CD4-positive, alpha-beta T cell treated with Interleukin-17A for 1 hour (primary cell): ENCODE results near the gene PSMB3.
A peak's percentile ranks its signal among the peaks of the same experiment; 100 is the strongest.
"Not testable (repeated sequence)": the region's sequence is repeated elsewhere in the genome, so short reads cannot be mapped to it uniquely, and the experiment has no call there.

Source experiments
- DNase-seq: peaks from one replicate; pipeline ENCODE4 v3.0.0-alpha.2; 2020

Gene PSMB3

GRCh38 chr17:38716368-38717005, 36.1 kb upstream of the PSMB3 start:
- no peak for DNase-seq

DNA sequence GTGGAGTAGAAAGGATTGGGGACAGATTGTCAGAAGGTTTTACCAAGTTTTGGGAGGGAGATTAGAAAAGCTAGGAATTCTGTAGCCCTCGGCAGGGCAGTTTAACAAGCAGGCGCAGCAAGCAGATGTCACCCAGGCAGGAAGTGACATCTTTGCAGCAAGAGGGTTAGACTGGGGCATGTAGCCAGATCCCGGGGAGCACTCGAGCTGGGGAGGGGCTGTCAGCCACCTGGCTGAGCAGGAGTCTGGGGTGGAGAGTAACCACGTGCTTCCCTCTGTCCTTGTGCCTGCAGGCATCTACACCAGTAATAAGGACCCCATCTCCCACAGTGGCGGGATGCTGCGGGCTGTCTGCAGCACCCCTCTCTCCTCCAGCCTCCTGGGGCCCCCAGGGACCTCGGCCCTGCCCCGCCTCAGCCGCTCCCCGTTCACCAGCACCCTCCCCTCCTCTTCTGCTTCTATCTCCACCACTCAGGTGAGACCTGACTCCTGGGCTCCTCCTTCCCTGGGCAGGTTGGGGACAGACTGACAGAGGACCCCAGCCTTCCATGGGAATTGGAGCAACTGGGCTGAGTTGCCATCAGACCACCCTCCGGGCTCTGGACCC, 35.3 kb upstream of the PSMB3 start:
- DNase-seq, result no peak

- no peak for DNase-seq
Measured at GRCh38 chr17:38719289-38719942, 33.1 kb upstream of the PSMB3 start.

DNA sequence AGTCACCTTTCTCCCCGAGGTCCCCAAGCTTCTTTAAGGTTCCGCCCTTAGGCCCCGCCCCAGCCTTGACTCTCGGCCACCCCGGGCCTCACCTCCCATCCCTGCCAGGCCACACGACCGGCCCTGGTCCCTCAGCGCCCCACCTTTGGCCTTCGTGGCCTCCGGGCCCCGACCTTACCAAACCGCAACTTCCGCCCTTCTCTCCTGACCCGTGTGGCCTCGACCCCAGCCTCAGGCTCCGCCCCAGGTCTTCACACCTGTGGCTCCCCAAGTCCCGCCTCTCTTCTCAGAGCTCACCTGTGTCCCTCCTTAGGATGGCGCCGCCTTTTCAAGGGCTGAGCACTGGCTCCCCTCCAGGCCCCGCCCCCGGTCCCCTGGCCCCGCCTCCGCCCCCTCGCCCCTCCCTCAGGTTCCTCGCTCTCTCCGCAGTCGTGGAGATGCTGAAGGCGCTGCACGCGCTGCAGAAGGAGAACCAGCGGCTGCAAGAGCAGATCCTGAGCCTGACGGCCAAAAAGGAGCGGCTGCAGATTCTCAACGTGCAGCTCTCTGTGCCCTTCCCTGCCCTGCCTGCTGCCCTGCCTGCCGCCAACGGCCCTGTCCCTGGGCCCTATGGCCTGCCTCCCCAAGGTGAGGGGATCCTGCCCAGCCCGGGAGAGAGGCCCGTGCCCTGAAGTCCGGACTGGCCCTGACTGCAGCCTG, 32.4 kb upstream of the PSMB3 start:
- DNase-seq, result no peak

DNA sequence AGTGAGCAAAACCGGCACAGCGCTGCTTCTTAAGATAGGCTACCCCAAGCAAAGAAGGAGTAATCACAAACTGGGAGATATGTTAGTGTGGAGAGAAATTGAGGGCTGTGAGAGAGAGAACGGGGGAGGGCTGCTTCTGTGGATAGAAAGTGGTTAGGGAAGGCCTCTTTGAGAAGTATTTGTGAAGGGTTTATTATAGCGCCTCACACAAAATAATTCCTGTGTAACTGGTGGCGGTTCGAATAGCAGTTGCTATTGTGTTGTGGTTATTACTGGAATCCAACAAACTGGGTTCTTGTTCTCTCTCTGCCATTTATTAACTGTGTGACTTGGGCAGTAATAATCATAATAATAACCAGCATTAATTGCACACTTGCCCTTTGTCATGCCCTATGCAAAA, 31.6 kb upstream of the PSMB3 start:
- no peak for DNase-seq

DNA sequence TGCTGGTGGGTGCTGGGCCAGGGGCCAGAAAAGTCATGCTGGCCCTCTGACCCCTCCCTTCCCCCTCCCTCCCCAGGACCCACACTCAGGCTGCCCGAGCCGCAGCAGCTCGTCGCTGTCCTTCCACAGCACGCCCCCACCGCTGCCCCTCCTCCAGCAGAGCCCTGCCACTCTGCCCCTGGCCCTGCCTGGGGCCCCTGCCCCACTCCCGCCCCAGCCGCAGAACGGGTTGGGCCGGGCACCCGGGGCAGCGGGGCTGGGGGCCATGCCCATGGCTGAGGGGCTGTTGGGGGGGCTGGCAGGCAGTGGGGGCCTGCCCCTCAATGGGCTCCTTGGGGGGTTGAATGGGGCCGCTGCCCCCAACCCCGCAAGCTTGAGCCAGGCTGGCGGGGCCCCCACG, 30.7 kb upstream of the PSMB3 start:
- no peak for DNase-seq

DNA sequence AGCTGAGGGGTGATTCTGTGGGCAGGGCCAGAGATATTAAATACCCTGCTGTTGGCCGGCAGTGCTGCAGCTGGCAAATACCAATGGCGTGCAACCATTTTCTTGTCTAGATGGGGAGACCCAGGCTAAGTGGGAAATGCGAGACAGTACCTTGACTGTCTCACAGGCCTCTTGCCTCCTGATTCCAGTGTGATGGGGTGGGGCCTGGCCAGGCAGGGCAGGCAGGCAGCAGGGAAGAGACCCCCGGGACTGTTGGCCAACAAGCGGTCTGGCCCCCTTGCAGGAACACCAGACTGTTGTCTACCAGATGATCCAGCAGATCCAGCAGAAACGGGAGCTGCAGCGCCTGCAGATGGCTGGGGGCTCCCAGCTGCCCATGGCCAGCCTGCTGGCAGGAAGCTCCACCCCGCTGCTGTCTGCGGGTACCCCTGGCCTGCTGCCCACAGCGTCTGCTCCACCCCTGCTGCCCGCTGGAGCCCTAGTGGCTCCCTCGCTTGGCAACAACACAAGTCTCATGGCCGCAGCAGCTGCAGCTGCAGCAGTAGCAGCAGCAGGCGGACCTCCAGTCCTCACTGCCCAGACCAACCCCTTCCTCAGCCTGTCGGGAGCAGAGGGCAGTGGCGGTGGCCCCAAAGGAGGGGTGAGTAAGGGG, 28.1 kb upstream of the PSMB3 start:
- DNase-seq, result no peak

DNA sequence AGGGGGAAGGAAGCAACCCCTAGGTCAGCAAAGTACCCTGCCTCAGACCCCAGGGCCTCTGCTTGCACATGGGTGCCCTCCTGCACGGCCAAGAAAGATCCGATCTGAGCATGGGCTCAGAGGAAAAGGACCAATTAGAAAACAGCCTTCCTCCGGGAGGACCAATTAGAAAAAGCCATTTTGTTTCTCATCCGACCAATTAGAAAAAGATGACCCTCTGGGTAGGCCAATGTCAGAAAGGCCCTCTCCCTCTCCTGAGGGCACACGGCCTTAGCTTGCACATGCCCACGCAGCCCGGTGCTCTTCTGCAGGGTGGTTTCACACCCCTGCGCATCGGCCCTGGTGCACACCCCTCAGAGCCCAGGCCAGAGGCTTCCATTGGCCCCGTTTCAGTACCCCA, 27.5 kb upstream of the PSMB3 start:
- DNase-seq, result no peak

DNA sequence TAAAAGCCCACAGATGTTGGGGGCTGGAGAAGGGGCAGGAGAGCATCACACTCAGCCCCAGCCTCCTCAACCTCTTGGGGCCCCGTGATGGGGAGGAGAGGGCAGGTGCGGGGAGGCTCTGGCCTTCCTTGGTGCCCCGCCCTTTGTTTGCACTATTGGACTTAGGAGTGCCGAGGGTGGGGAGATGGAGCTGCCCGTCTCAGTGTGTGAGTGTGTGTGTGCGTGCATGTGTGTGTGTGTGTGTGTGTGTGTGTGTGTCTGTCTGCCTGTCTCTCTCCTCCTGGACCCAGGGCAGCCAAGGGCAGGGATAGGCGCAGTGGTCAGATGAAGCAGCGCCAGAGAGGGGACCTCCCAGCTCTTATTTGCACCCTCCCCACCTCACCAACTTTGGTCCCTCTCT, 26.4 kb upstream of the PSMB3 start:
- DNase-seq, result not testable (repeated sequence)

DNA sequence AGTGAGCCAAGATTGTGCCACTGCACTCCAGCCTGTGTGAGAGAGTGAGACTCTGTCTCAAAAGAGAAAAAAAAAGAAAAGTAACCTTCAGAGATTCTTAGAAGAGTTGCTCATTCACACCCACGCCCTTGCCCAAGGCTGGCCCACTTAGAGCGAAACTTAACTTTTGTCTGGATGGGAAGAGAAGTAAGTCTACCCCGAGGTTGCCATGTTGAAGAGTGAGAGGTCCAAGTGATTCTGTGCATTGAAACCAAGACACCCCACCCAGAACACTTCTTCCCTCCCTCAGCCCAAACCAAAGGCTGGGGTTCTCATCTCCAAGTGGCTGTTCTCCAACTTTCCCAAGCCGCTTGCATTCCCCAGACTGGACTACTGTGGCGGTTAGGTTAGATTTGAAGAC, 24.8 kb upstream of the PSMB3 start:
- DNase-seq, result peak; percentile 70

DNA sequence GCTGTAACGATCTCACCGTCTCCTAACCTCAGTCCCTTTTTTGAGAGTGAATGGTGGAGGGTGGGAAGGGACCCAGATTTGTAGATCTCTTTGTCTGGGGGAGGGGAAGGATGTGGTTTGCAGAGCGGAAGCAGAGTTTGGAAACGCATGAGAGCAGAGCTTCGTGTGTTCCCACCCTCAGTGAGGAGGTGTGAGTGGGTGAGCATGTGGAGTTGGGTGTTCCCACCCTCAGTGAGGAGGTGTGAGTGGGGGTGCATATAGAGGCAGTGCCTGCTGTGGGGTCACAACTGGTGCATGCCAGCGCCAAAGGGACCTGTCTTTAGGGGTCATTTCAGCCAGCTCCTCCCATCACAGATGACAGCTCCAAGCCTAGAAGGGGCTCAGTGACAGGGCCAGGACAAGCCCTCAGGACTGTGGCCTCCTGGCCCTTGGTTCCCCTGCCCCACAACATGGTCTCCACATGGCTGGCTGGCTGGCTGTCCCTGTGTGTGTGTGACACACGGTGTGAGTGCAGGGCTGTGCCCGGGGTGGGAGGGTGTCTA, 24.2 kb upstream of the PSMB3 start:
- peak; percentile 88 for DNase-seq

DNA sequence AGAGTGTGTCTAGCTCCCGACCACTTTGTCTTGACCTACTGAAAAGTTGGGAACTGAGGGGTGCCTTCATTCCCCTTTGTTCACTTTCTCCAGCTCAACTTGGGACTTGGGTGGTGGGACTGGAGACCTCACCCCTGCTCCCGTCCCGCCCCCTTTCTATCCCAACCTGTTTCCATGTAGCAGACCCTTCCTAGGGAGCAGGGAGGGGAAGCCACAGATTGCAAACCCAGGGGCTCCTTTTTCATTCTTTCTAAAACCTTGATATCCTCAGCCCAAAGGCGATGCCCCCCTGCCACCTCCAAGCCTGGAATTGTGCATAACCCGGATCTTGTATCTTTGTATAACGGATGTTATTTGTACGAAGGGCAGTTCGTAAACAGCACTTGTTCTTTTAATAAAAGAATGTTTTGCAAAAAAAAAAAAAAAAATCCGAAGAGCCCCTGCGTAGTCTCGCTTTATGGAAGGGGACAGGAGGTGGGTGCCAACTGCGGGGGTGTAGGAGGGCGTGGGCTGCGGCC, 23.1 kb upstream of the PSMB3 start:
- no peak for DNase-seq

DNA sequence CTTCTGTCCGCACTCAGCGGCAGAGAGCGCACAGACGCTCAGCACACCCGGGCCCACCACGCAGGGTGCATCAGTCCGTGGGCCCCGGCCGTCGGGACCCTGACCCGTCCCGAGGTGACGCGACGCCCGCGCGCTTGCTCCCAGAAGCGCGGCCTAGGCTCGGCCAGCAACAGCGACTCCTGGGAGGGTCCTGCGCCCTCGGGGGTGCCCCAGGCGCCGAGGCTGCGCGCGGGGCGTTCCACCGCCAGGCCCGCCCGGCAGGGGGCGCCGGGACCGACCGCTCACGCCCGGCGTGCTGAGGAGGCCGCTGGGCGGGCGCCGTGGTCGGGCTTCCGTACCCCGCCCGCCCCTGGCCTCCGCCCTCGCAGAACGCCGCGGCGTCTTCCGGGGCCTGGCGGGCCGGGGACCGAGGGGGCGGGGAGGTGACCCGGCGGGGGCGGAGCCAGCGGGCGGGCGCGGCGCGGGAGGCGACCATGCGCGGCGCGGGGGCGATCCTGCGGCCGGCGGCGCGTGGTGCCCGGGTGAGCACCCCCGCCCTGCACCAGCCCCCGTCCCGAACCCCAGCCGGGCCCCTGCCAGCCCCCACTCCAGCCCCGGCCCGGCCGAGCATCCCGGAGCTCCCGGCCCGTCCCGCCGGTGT, 22.5 kb upstream of the PSMB3 start, which contains the start of gene CISD3:
Gene CISD3, plus strand, starts transcription at position 456 of the 640 bp plus-strand sequence. Its CDS starts 18 bp downstream, at position 474.
- peak; percentile 86 for DNase-seq

DNA sequence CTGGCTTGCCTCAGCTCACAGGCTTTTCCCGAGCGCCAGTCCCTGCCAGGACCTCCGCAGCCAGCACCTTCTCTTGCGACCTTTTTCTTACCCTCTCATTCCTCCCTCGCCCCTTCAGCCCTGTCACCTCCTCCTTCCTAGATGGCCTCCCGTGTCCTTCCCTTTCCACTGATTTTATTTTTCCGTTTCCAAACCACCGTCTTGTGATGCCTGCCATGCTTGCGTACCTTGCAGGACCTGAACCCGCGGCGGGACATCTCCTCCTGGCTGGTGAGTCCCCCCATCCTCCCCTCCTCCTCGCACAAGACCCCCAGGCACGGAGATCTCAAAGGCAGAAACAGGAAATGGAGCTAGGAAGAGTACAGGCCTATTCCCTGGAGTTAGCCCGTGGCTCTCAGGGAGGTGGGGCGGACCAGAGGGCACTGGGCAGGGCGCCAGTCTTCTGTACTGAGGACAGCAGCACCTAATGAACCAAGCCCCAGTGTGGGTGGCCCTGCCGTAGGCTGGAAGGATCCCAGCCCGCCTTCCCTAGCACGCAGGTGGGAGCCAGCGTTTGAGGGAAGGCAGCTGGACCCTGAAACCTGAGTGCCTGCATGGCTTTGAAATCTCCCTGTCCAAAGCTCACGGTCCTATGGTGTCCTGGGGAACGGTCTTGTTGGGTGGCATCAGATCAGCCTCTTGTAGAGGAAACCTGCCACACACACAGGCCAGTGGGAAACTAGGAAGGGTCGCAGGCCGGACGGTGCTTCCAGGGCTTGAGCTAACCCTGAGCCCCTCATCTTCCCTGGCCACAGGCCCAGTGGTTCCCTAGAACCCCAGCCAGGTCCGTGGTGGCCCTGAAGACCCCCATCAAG, 21.8 kb upstream of the PSMB3 start:
- no peak for DNase-seq

GRCh38 chr17:38731526-38732294, 20.8 kb upstream of the PSMB3 start:
- no peak for DNase-seq

DNA sequence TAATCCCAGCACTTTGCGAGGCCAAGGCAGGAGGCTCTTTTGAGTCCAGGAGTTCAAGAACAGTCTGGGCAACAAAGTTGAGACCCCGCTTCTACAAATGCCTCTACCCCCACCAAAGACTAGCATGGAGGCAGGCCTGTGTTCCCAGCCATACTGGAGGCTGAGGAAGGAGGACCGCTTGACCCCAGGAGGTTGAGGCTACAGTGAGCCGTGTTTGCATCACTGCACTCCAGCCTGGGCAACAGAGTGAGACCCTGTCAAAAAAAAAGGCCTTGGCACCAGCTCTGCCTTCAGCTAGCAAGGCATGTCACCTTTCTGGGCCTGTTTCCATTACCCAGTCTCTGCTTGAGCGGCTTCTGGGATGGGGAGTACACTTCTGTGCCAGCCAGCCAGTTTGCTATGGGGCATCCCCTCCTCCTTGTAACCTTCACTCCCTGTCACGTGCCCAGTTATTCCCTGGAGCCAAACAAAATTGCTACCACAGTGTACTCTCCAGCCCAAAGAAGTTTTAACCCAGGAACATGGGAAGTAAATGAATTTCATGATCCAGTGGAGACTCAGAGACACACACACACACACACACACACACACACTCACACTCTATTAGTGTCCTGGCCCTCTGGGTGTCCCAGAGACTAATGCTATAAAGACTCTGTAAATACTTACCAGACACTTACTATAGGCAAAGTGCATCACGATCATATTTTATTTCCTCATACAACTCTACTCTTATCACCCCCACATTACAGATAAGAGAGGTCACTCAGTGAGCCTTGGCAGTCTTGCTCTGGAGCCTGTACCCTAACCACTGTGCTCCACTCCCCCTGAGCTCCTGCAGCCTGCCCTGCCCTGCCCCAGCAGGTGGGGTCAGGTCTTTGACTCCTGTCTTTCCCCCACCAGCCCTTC, 19.9 kb upstream of the PSMB3 start:
- no peak for DNase-seq

GRCh38 chr17:38733282-38733981, 19.1 kb upstream of the PSMB3 start:
- DNase-seq, result no peak
